BJ (cell line): ENCODE data around the gene SLC39A3. TPM values are rescaled to one million over a fixed set of nuclear protein-coding genes. Genes with fewer than 3 reads are reported as not detected.
"Not testable (repeated sequence)": the region's sequence is repeated elsewhere in the genome, so short reads cannot be mapped to it uniquely, and the experiment has no call there.

Experiments used
- CTCF ChIA-PET: fragments of 350-600 bp; formaldehyde crosslinking; extraction: SDS; loops from one replicate; lab custom pipeline; 2021; ENCODE audit warnings: antibody characterized with exemption, inconsistent platforms; lab: Yijun Ruan, JAX
- POLR2A ChIA-PET: fragments of 300-600 bp; sonication (Branson Sonifier 250); formaldehyde crosslinking; extraction: SDS; loops from one replicate; lab custom pipeline; 2021; ENCODE audit warnings: antibody characterized with exemption; lab: Charles Lee
- DNase-seq: peaks from one replicate; pipeline ENCODE4 v3.0.0-alpha.2; 2011; ENCODE audit warnings: low read depth
- H3K27me3 ChIP-seq: 2 replicates; pipeline ENCODE4 v1.6.0; 2011; ENCODE audit warnings: low read length; ENCODE audit not compliant: control insufficient read depth, insufficient read depth
- H3K36me3 ChIP-seq: 2 replicates; pipeline ENCODE4 v1.5.1; 2011; ENCODE audit warnings: low read length; ENCODE audit not compliant: control insufficient read depth, insufficient read depth
- H3K4me3 ChIP-seq: 2 replicates; pipeline ENCODE4 v1.5.1; 2011; ENCODE audit warnings: low read depth, mild to moderate bottlenecking, control low read depth, low read length
- CTCF ChIP-seq: IDR thresholded peaks from 2 replicates; pipeline ENCODE4 v1.5.1; 2011; ENCODE audit warnings: low read depth, mild to moderate bottlenecking, control low read depth, inconsistent platforms, low read length, moderate library complexity; ENCODE audit not compliant: insufficient read depth
- polyA plus RNA-seq: library from polyadenylated mRNA; depleted of rRNA; stranded (reverse); fragments of >200 nt; gene quantifications from 2 replicates; pipeline ENCODE4 v1.2.3, GENCODE V29; 2011

The SLC39A3 gene
- polyA plus RNA-seq, 1 experiment: 67.9 TPM

- Histone ChIP-seq H3K27me3 (no peaks in the 10 kb centered on the region), H3K36me3 (peaks cover 1% of the 10 kb centered on the region; the same call in 1 of the 2 replicates), H3K4me3 (no peak overlapping the region)
- POLR2A ChIA-PET: no interaction called here
- no peak for DNase-seq
- CTCF ChIA-PET: interaction anchor here (0.7 kb wide), 1 partner anchor 67 kb away, joined by 3 read pairs; no protein-coding TSS in a partner anchor
- TF ChIP-seq CTCF: no peak
These were observed 24.1 kb downstream of the SLC39A3 start for GRCh38 chr19:2715470-2716274.

GRCh38 chr19:2714531-2715269 lies 25.1 kb downstream of the SLC39A3 start:
- Histone ChIP-seq H3K27me3 (no peaks in the 10 kb centered on the region), H3K36me3 (peaks cover 1% of the 10 kb centered on the region; the same call in 1 of the 2 replicates), H3K4me3 (no peak overlapping the region)
- POLR2A ChIA-PET: no interaction called here
- no peak for DNase-seq
- TF ChIP-seq CTCF: no peak
- CTCF ChIA-PET: interaction anchor here (0.7 kb wide), 1 partner anchor 66 kb away, joined by 3 read pairs; no protein-coding TSS in a partner anchor

GRCh38 chr19:2714102-2714501 lies 25.7 kb downstream of the SLC39A3 start:
- H3K36me3 ChIP-seq, DNase-seq, H3K4me3 ChIP-seq, POLR2A ChIA-PET, CTCF ChIA-PET, H3K27me3 ChIP-seq: not testable (repeated sequence)

GRCh38 chr19:2713170-2713569 lies 26.6 kb downstream of the SLC39A3 start:
- H3K36me3 ChIP-seq, POLR2A ChIA-PET, CTCF ChIA-PET, H3K4me3 ChIP-seq, DNase-seq, H3K27me3 ChIP-seq: not testable (repeated sequence)

GRCh38 chr19:2711875-2712205 lies 28.0 kb downstream of the SLC39A3 start:
- peaks cover 1% of the 10 kb centered on the region; the same call in 1 of the 2 replicates for H3K36me3 ChIP-seq
- H3K4me3 ChIP-seq: no peak overlapping the region
- POLR2A ChIA-PET: no interaction called here
- DNase-seq: no peak
- no peaks in the 10 kb centered on the region for H3K27me3 ChIP-seq
- no peak for TF ChIP-seq CTCF
- CTCF ChIA-PET: no interaction called here

GRCh38 chr19:2711172-2711874 lies 28.5 kb downstream of the SLC39A3 start:
- Histone ChIP-seq H3K27me3 (no peaks in the 10 kb centered on the region), H3K4me3 (no peak overlapping the region), H3K36me3 (no peaks in the 10 kb centered on the region)
- CTCF ChIA-PET: interaction anchor here (0.8 kb wide), 1 partner anchor 12 kb away, joined by 4 read pairs; no protein-coding TSS in a partner anchor
- no peak for TF ChIP-seq CTCF
- no peak for DNase-seq
- POLR2A ChIA-PET: no interaction called here
